Choroid plexus epithelial cell (primary cell): ENCODE data around the gene PLCB3.

Experiments
- DNase-seq: peaks from one replicate; pipeline ENCODE4 v3.0.0-alpha.2; 2010; ENCODE audit warnings: low read depth
- H3K4me3 ChIP-seq: 2 replicates; pipeline ENCODE4 v1.5.1; 2011; ENCODE audit warnings: low read depth, mild to moderate bottlenecking, control low read depth, low read length, moderate library complexity
- CTCF ChIP-seq: conservative IDR thresholded peaks from 2 replicates; pipeline ENCODE4 v1.5.1; 2011; ENCODE audit warnings: low read depth, mild to moderate bottlenecking, control low read depth, inconsistent platforms, low read length, moderate library complexity

PLCB3 gene

GRCh38 chr11:64278576-64279190 is 27.4 kb downstream of the PLCB3 start:
- H3K4me3 ChIP-seq: no peak overlapping the region
- no peak for TF ChIP-seq CTCF
- no peak for DNase-seq

GRCh38 chr11:64281957-64282770 is 30.8 kb downstream of the PLCB3 start:
- no peak for TF ChIP-seq CTCF
- no peak for DNase-seq
- H3K4me3 ChIP-seq: no peak overlapping the region

GRCh38 chr11:64283092-64283491 is 31.8 kb downstream of the PLCB3 start:
- no peak overlapping the region for H3K4me3 ChIP-seq
- no peak for DNase-seq
- TF ChIP-seq CTCF: no peak

GRCh38 chr11:64284048-64284961 is 33.0 kb downstream of the PLCB3 start, which contains the start of gene BAD:
Gene BAD (minus strand): TSS chr11:64284665. CDS start chr11:64284368, 297 bp downstream.
- no peak for TF ChIP-seq CTCF
- H3K4me3 ChIP-seq: peak within 1 kb of the TSS; percentile 83
- peak; percentile 92 for DNase-seq

- H3K4me3 ChIP-seq: peak within 1 kb of the TSS; percentile 83
- no peak for TF ChIP-seq CTCF
- DNase-seq: peak; percentile 65
Observed at GRCh38 chr11:64284962-64285884, 33.9 kb downstream of the PLCB3 start, which contains the start of gene GPR137. Gene GPR137 (plus strand): TSS chr11:64285848. CDS start chr11:64286525, 677 bp downstream.
